GM10266 (cell line): ENCODE data around the gene HOXA13.

Source experiments
- DNase-seq: peaks from one replicate; pipeline ENCODE4 v3.0.0; 2012; ENCODE audit errors: extremely low spot score
- CTCF ChIP-seq: IDR thresholded peaks from 2 replicates; pipeline ENCODE4 v1.5.1; 2012; ENCODE audit warnings: mild to moderate bottlenecking, low read depth; ENCODE audit not compliant: control insufficient read depth, insufficient read depth; ENCODE audit errors: missing control alignments

The HOXA13 gene

GRCh38 chr7:27156916-27157701 is 42.8 kb downstream of the HOXA13 start:
- TF ChIP-seq CTCF, result no peak
- DNase-seq, result no peak

GRCh38 chr7:27156508-27156898 is 43.4 kb downstream of the HOXA13 start, which contains the start of gene HOXA7:
TSS of gene HOXA7 (minus strand) at chr7:27156675. CDS start at chr7:27156545, 130 bp downstream.
- no peak for DNase-seq

GRCh38 chr7:27155816-27156507 is 43.9 kb downstream of the HOXA13 start:
- TF ChIP-seq CTCF, result no peak
- no peak for DNase-seq

More at GRCh38 chr7:27156508-27156898, 43.4 kb downstream of the HOXA13 start, which contains the start of gene HOXA7:
- TF ChIP-seq CTCF, result no peak

GRCh38 chr7:27154901-27155815 is 44.7 kb downstream of the HOXA13 start:
- no peak for DNase-seq
- no peak for TF ChIP-seq CTCF

- TF ChIP-seq CTCF, result no peak
- DNase-seq, result no peak
Observed at GRCh38 chr7:27154369-27154768, 45.5 kb downstream of the HOXA13 start.

GRCh38 chr7:27153526-27153925 is 46.4 kb downstream of the HOXA13 start:
- no peak for DNase-seq
- TF ChIP-seq CTCF, result no peak
